GM19463 (cell line): ENCODE measurements around the gene EMB.
"Not testable (repeated sequence)": the region's sequence is repeated elsewhere in the genome, so short reads cannot be mapped to it uniquely, and the experiment has no call there.

ENCODE experiments used
- ATAC-seq: cut with Tn5 transposase; IDR thresholded peaks from one replicate; pipeline ENCODE4 v1.9.1; 2021; ENCODE audit warnings: mild to moderate bottlenecking, moderate library complexity; ENCODE audit not compliant: unreplicated experiment

Gene EMB

GRCh38 chr5:50421184-50421950, 19.7 kb downstream of the EMB start:
- not testable (repeated sequence) for ATAC-seq

- ATAC-seq, result no peak
These were observed 20.6 kb downstream of the EMB start for GRCh38 chr5:50420343-50420935.

GRCh38 chr5:50419656-50420055, 21.4 kb downstream of the EMB start:
- not testable (repeated sequence) for ATAC-seq

- not testable (repeated sequence) for ATAC-seq
These were observed 24.5 kb downstream of the EMB start for GRCh38 chr5:50416637-50417036.

- peak; percentile 88 for ATAC-seq
These were observed 25.2 kb downstream of the EMB start for GRCh38 chr5:50415912-50416311.

GRCh38 chr5:50410932-50411331, 30.2 kb downstream of the EMB start:
- ATAC-seq, result not testable (repeated sequence)

GRCh38 chr5:50406877-50407276, 34.2 kb downstream of the EMB start:
- no peak for ATAC-seq

- ATAC-seq, result no peak
These were observed 39.8 kb downstream of the EMB start for GRCh38 chr5:50401336-50401735.

GRCh38 chr5:50393925-50394609, 47.0 kb downstream of the EMB start:
- ATAC-seq, result not testable (repeated sequence)

GRCh38 chr5:50392289-50392688, 48.8 kb downstream of the EMB start:
- ATAC-seq, result not testable (repeated sequence)

GRCh38 chr5:50384381-50384780, 56.7 kb downstream of the EMB start:
- not testable (repeated sequence) for ATAC-seq

- ATAC-seq, result not testable (repeated sequence)
These were observed 64.4 kb downstream of the EMB start for GRCh38 chr5:50376696-50377095.

GRCh38 chr5:50369287-50370033, 71.6 kb downstream of the EMB start:
- ATAC-seq, result not testable (repeated sequence)

GRCh38 chr5:50365426-50366251, 75.4 kb downstream of the EMB start:
- no peak for ATAC-seq

GRCh38 chr5:50364535-50365309, 76.4 kb downstream of the EMB start:
- ATAC-seq, result not testable (repeated sequence)

- ATAC-seq, result no peak
These were observed 81.9 kb downstream of the EMB start for GRCh38 chr5:50359187-50359586.

- no peak for ATAC-seq
These were observed 88.7 kb downstream of the EMB start for GRCh38 chr5:50352382-50352781.
